Kidney epithelial cell (primary cell): ENCODE data around the gene PAX3. TPM values are rescaled to one million over a fixed set of nuclear protein-coding genes. Genes with fewer than 3 reads are reported as not detected.

ENCODE experiments used
- DNase-seq: peaks from one replicate; pipeline ENCODE4 v3.0.0-alpha.2; 2010; ENCODE audit warnings: low read depth
- H3K27me3 ChIP-seq: 2 replicates; pipeline ENCODE4 v1.6.0; 2011; ENCODE audit warnings: low read length; ENCODE audit not compliant: control insufficient read depth, insufficient read depth
- H3K36me3 ChIP-seq: 2 replicates; pipeline ENCODE4 v1.5.1; 2011; ENCODE audit warnings: low read length; ENCODE audit not compliant: control insufficient read depth, insufficient read depth
- H3K4me3 ChIP-seq: 2 replicates; pipeline ENCODE4 v1.5.1; 2011; ENCODE audit warnings: low read depth, mild to moderate bottlenecking, control low read depth, low read length
- CTCF ChIP-seq: IDR thresholded peaks from 2 replicates; pipeline ENCODE4 v1.5.1; 2011; ENCODE audit warnings: mild to moderate bottlenecking, moderate library complexity, low read length, control low read depth, inconsistent platforms; ENCODE audit not compliant: insufficient read depth, poor library complexity, severe bottlenecking
- total RNA-seq: library from RNA; depleted of rRNA; stranded (reverse); fragments of >200 nt; gene quantifications from 2 replicates; pipeline ENCODE4 v1.2.3, GENCODE V29; 2015

PAX3 gene
- total RNA-seq, 1 donor from 2014 or later: not detected

GRCh38 chr2:222333397-222333796 is 34.6 kb upstream of the PAX3 start:
- Histone ChIP-seq H3K36me3 (no peaks in the 10 kb centered on the region), H3K4me3 (no peak overlapping the region), H3K27me3 (no peaks in the 10 kb centered on the region)
- TF ChIP-seq CTCF: no peak
- DNase-seq: no peak

- Histone ChIP-seq H3K4me3 (no peak overlapping the region), H3K36me3 (no peaks in the 10 kb centered on the region), H3K27me3 (no peaks in the 10 kb centered on the region)
- DNase-seq: no peak
- no peak for TF ChIP-seq CTCF
These were observed 33.3 kb upstream of the PAX3 start for GRCh38 chr2:222332116-222332515.

- H3K27me3 ChIP-seq: no peaks in the 10 kb centered on the region
- H3K4me3 ChIP-seq: no peak overlapping the region
- TF ChIP-seq CTCF: no peak
- DNase-seq: no peak
- no peaks in the 10 kb centered on the region for H3K36me3 ChIP-seq
These were observed 32.1 kb upstream of the PAX3 start for GRCh38 chr2:222330910-222331309.

- no peak overlapping the region for H3K4me3 ChIP-seq
- H3K27me3 ChIP-seq: peaks cover 5% of the 10 kb centered on the region
- H3K36me3 ChIP-seq: no peaks in the 10 kb centered on the region
- no peak for TF ChIP-seq CTCF
- no peak for DNase-seq
These were observed 23.4 kb upstream of the PAX3 start for GRCh38 chr2:222322236-222322635.

GRCh38 chr2:222320436-222321395 is 21.9 kb upstream of the PAX3 start:
- Histone ChIP-seq H3K4me3 (peak overlapping the region; percentile 34), H3K36me3 (no peaks in the 10 kb centered on the region), H3K27me3 (peaks cover 7% of the 10 kb centered on the region)
- no peak for DNase-seq
- no peak for TF ChIP-seq CTCF
